Heart left ventricle (tissue), 16 donors: ENCODE measurements around the gene PIP5KL1. TPM values are rescaled to one million over a fixed set of nuclear protein-coding genes. Genes with fewer than 3 reads are reported as not detected.

ENCODE experiments used
- ATAC-seq, 4 donors: fragments of 200-7000 bp; cut with Tn5 transposase; one replicate each; pipeline ENCODE4 v1.9.1; 2020 to 2022; ENCODE audit warnings: moderate library complexity in 4 of 4, mild to moderate bottlenecking in 3 of 4, moderate number of reproducible peaks in 1 of 4
- DNase-seq, 5 donors: peaks; one replicate each; pipeline ENCODE4 v3.0.0-alpha.2; 2020
- H3K27ac ChIP-seq, 12 donors: fragments of 200-600 bp; sonication (generic) in 4 of 12; one replicate each; pipeline versions ENCODE4 v1.5.0 to v1.8.0; 2016 to 2022; ENCODE audit warnings: mild to moderate bottlenecking in 2 of 12
- H3K27me3 ChIP-seq, 9 donors: fragments of 200-600 bp; sonication (generic) in 2 of 9; one replicate each; pipeline versions ENCODE4 v1.5.1 to v1.8.0; 2016 to 2022; ENCODE audit warnings: mild to moderate bottlenecking in 3 of 9
- H3K36me3 ChIP-seq, 9 donors: fragments of 200-600 bp; sonication (generic) in 2 of 9; one replicate each; pipeline versions ENCODE4 v1.5.0 to v1.8.0; 2018 to 2022; ENCODE audit warnings: mild to moderate bottlenecking in 2 of 9
- H3K4me1 ChIP-seq, 12 donors: fragments of 200-600 bp; sonication (generic) in 4 of 12; one replicate each; pipeline versions ENCODE4 v1.5.0 to v1.8.0; 2016 to 2022; ENCODE audit warnings: mild to moderate bottlenecking in 3 of 12
- H3K4me3 ChIP-seq, 12 donors: fragments of 200-600 bp; sonication (generic) in 4 of 12; one replicate each; pipeline versions ENCODE4 v1.5.0 to v1.8.0; 2017 to 2022; ENCODE audit warnings: mild to moderate bottlenecking in 9 of 12, moderate library complexity in 4 of 12
- H3K9me3 ChIP-seq, 12 donors: fragments of 200-600 bp; sonication (generic) in 4 of 12; one replicate each; pipeline versions ENCODE4 v1.5.0 to v1.8.0; 2016 to 2022; ENCODE audit warnings: mild to moderate bottlenecking in 1 of 12
- POLR2A ChIP-seq, 2 donors: fragments of 450-650 bp; IDR thresholded peaks; one replicate each; pipeline ENCODE4 v1.6.1; 2017; ENCODE audit warnings: antibody characterized with exemption in 2 of 2, mild to moderate bottlenecking in 2 of 2, moderate library complexity in 2 of 2
- WGBS, 4 donors: extraction: QIAGEN DNeasy Blood & Tissue Kit in 2 of 4; methylation state at CpG; one replicate each; pipeline versions ENCODE4 v1.1.5 to v1.1.7; 2013 to 2018; 5-methylcytosine and 5-hydroxymethylcytosine counted together
- intact Hi-C, 10 donors: fragments of 100-400 bp; cut with DNase I; formaldehyde crosslinking; loops; one replicate each; pipeline versions ENCODE4 v1.11.1 to v1.14.2; 2022
- polyA plus RNA-seq, 2 donors: library from polyadenylated mRNA; stranded (reverse); fragments of 200-250 nt; gene quantifications; one replicate each; pipeline ENCODE4 v1.2.3, GENCODE V29; 2013
- total RNA-seq, 9 donors: library from RNA; depleted of rRNA in 2 of 9; stranded (reverse); fragments of >200 nt in 2 of 9; fragmentation: NEBNext Ultra II Directional in 3 of 9; extraction: Animal tissue kit (Norgen Biotek cat#: 25700) in 3 of 9; gene quantifications; one replicate each; pipeline versions ENCODE4 v1.1.0 to v1.2.4, GENCODE V29; 2016 to 2023
- TF ChIP-seq, protein P1 (sequence below), 12 donors: fragments of 200-600 bp; sonication (generic) in 4 of 12; IDR thresholded peaks; one replicate each; pipeline versions ENCODE4 v1.5.0 to v1.8.0; 2018 to 2022; ENCODE audit warnings: antibody characterized with exemption in 12 of 12, mild to moderate bottlenecking in 5 of 12
- donor health status: ischemic (EF 13 %, LVEDD 7.1; RV severe dilation, severe dysfunction).
- donor health status: healthy with polysubstance abuse.
- donor health status: DM: no; HTN: yes; CAD: no.
- donor health status: DM: no; HTN: no; CAD: no.
- donor health status: ischemic (EF 25% LVEDD 6.9; RV normal size, moderate dysfunction).
- donor health status: ischemic (EF 25% LVEDD 5.7; RV mildly dilated, moderate dysfunction).
- donor health status: healthy.
- donor health status: DM: yes; HTN: yes; CAD: no.
- donor health status: ischemic (EF 35%, LVEDD 5.7; RV mildly dilated, moderate dysfunction).
- donor health status: nonischemic (EF 11% LVEDD 7.7; RV severe dilation, severe dysfunction).
- donor health status: DM: yes; HTN: yes; CAD: no.
- donor health status: PGD.
- donor health status: ischemic (EF 29% LVEDD 5.4; RV normal size, mild dysfunction).
- donor health status: nonischemic (EF 23%, LVEDD 6.1; RV moderate dilation, normal function).

PIP5KL1 gene
- total and polyA plus RNA-seq, 11 donors, result 0.12 to 0.77 (median 0.50) TPM; not detected in 2

DNA sequence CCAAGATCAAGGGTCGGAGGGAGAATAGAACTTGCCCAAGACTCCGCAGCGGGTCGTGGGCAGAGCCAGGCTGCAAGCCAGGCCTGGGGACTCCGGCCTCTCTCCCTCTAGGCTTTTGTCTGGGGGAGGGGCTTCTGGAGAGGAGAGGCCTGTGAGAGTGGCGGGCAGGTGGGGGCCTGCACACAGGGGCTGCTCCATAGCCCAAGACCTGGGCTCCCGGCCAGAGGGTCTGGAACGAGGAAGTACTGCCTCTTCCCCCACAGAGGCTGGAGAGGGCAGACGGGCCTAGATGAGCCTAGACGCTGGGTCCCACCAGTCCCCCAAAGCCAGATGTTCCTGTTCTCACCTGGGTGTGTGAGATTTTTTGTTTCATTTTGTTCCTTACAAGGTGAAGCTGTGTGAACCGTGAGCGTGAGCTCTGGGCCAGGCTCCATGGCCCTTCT is 26.0 kb downstream of the PIP5KL1 start:
- peaks cover 9 to 62% (median 42%) of the 10 kb centered on the region in 12 donors for H3K4me1 ChIP-seq
- H3K27ac ChIP-seq, result peak overlapping the region; percentile 67 to 93 (median 81)
- H3K27me3 ChIP-seq, result no peaks in the 10 kb centered on the region
- ATAC-seq, result peak in 3 of 4 donors; percentile 5 to 34 (median 18)
- H3K4me3 ChIP-seq, result peak overlapping the region in 3 of 12 donors; percentile 16 to 51 (median 28)
- TF ChIP-seq, protein P1, sequence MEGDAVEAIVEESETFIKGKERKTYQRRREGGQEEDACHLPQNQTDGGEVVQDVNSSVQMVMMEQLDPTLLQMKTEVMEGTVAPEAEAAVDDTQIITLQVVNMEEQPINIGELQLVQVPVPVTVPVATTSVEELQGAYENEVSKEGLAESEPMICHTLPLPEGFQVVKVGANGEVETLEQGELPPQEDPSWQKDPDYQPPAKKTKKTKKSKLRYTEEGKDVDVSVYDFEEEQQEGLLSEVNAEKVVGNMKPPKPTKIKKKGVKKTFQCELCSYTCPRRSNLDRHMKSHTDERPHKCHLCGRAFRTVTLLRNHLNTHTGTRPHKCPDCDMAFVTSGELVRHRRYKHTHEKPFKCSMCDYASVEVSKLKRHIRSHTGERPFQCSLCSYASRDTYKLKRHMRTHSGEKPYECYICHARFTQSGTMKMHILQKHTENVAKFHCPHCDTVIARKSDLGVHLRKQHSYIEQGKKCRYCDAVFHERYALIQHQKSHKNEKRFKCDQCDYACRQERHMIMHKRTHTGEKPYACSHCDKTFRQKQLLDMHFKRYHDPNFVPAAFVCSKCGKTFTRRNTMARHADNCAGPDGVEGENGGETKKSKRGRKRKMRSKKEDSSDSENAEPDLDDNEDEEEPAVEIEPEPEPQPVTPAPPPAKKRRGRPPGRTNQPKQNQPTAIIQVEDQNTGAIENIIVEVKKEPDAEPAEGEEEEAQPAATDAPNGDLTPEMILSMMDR (IDR thresholded peaks at IDR 0.05), result no peak
- no peak for TF ChIP-seq POLR2A (IDR thresholded peaks at IDR 0.05)
- WGBS, 4 donors, result 36 to 51% (median 43%) methylated on average over 10 to 12 of the region's 12 CpGs
- peak in 1 of 5 donors; percentile 66 for DNase-seq
- intact Hi-C loops, result no loop called here
- peaks cover 0 to 18% (median 13%) of the 10 kb centered on the region in 9 donors for H3K36me3 ChIP-seq
- H3K9me3 ChIP-seq, result no peaks in the 10 kb centered on the region

DNA sequence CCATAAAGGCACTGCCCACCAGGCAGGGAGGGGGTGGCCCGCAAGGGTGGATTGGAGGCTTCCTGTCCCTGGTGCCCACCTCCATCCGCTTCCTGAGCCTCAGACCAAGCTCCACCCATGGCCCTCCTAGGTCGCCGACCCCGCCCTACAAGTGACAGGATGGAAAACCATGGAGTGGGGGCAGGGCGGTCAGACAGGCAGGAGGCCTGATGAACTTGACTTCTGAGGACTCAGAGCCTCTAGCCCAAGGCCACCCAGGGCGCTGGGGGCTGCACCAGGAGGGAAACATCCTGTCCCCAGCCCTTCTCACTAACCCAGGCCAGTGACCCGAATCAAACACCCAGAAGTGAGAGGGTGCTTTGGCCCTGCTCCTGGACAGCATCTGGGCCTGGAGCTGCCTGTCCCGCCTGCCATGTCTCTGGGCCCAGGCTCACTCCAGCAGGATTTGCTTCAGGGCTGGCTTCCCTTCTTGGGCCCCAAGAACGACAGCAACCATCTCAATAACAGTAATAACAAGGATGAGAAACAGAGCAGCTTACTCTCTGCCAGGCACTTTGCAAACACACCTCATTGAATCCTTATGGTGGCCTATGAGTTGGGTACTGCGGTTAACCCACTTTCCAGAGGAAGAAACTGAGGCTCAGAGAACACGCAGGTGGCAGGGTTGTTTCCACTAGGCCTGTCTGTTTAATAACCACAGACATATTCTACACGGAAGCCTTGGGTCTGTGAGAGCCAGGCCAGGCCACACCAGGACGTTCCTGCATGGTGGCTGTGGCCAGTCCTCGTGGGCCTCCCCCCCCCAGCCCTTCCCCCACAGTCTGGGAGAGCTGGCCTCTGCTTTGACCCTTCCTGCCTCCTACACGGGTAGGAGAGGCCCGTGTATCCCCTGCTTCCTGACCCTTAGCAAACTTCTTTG is 26.8 kb downstream of the PIP5KL1 start:
- Histone ChIP-seq H3K9me3 (no peaks in the 10 kb centered on the region), H3K4me3 (peak overlapping the region in 3 of 12 donors; percentile 16 to 51 (median 28)), H3K4me1 (peaks cover 9 to 62% (median 42%) of the 10 kb centered on the region in 12 donors), H3K27me3 (no peaks in the 10 kb centered on the region), H3K36me3 (peaks cover 0 to 12% (median 11%) of the 10 kb centered on the region in 9 donors), H3K27ac (peak overlapping the region; percentile 67 to 93 (median 81))
- ATAC-seq (peak; percentile 39 to 80 (median 54)), DNase-seq (peak; percentile 83 to 91 (median 87))
- intact Hi-C loops, result no loop called here
- peak in 1 of 2 donors; percentile 46 for TF ChIP-seq POLR2A (IDR thresholded peaks at IDR 0.05)
- TF ChIP-seq, protein P1 (IDR thresholded peaks at IDR 0.05), result no peak
- 39 to 57% (median 44%) methylated on average over 6 to 17 of the region's 17 CpGs for WGBS, 4 donors

DNA sequence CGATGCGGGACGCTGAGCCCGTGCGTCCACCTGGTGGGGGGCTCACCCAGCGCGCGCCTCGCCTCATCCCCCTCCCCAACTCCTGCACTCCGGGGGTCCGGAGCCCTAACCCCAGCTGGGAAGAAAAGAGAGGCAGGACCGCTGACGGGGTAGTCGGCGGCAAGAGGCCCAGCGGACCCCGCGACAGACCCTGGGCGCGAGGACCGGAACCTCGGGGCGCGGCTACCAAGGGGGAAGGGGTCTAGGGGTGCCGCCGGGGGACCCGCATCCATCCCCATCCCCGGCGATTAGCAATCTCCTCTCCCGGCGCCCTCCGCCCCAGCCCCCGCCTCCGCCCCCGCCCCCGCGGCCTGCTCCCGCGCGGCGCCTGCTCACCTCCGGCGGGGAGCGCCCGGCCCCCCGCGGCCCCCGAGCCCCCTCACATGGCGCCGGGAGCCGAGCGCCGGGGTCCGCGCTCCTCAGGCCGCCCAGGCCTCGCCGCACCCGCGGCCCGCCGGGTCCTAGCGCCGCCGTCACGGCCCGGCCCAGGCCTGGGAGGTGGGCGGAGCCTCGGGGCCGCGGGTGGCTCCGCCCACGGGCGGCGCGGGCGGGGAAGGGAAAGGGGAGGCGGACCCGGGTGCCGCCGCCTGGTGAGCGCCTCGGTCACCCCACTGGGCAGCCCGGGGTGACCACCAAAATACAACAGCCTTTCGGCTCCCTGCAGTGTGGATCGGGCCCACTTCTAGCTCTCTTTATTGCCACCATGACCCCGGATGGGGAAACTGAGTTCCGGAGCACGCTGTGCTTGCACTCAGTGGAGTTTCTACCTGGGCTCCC is 31.2 kb downstream of the PIP5KL1 start, which contains the start of gene ST6GALNAC6:
Gene ST6GALNAC6, minus strand, starts transcription at position 476 of the 816 bp plus-strand sequence. CDS start 1,622 bp downstream, outside the sequence.
- intact Hi-C loops, result no loop called here
- ATAC-seq, result peak; percentile 59 to 88 (median 73)
- Histone ChIP-seq H3K4me3 (peak within 1 kb of the TSS; percentile 57 to 98 (median 94)), H3K27me3 (no peaks in the 10 kb centered on the region), H3K4me1 (peaks cover 7 to 56% (median 46%) of the 10 kb centered on the region in 12 donors), H3K9me3 (peaks cover 0 to 3% (median 0%) of the 10 kb centered on the region in 12 donors), H3K27ac (peak within 1 kb of the TSS; percentile 84 to 97 (median 93)), H3K36me3 (peaks cover 0 to 22% (median 19%) of the 10 kb centered on the region in 9 donors)
- peak in 1 of 2 donors; percentile 58 for TF ChIP-seq POLR2A (IDR thresholded peaks at IDR 0.05)
- TF ChIP-seq, protein P1 (IDR thresholded peaks at IDR 0.05), result peak in 5 of 12 donors; percentile 7 to 30 (median 16)
- WGBS, 4 donors, result 1 to 3% (median 1%) methylated on average over 17 to 89 of the region's 89 CpGs
- peak; percentile 78 to 91 (median 81) for DNase-seq
